Natural killer cell (primary cell): Measurements from ENCODE around the gene PLEKHA6. TPM values are rescaled to one million over a fixed set of nuclear protein-coding genes. Genes with fewer than 3 reads are reported as not detected.
"Not testable (repeated sequence)": the region's sequence is repeated elsewhere in the genome, so short reads cannot be mapped to it uniquely, and the experiment has no call there.

Source experiments
- ATAC-seq, 3 donors: fragments of 150-1000 bp in 2 of 3; fragments of 200-7000 bp in 1 of 3; cut with Tn5 transposase; 1 replicate in 1 of 3; 2 replicates in 2 of 3; pipeline ENCODE4 v1.10.0; 2021; ENCODE audit warnings: mild to moderate bottlenecking in 2 of 3, moderate library complexity in 2 of 3
- DNase-seq, 2 donors: peaks; one replicate each; pipeline versions ENCODE4 v3.0.0 to v3.0.0-alpha.2; 2013 to 2021; ENCODE audit warnings: mixed read lengths in 1 of 2
- H3K27ac ChIP-seq: one replicate; pipeline ENCODE4 v1.5.1; 2013; ENCODE audit warnings: mild to moderate bottlenecking, low read length
- H3K27me3 ChIP-seq: one replicate; pipeline ENCODE4 v1.6.1; 2013; ENCODE audit warnings: low read length; ENCODE audit not compliant: control insufficient read depth, insufficient read depth
- H3K36me3 ChIP-seq: one replicate; pipeline ENCODE4 v1.6.1; 2013; ENCODE audit warnings: low read length; ENCODE audit not compliant: control insufficient read depth, insufficient read depth
- H3K4me1 ChIP-seq: one replicate; pipeline ENCODE4 v1.6.1; 2013; ENCODE audit warnings: low read length; ENCODE audit not compliant: control insufficient read depth, insufficient read depth
- H3K4me3 ChIP-seq: one replicate; pipeline ENCODE4 v1.5.1; 2013; ENCODE audit warnings: low read length
- H3K9me3 ChIP-seq: one replicate; pipeline ENCODE4 v1.6.1; 2013; ENCODE audit warnings: low read length; ENCODE audit not compliant: control insufficient read depth, insufficient read depth
- H3K27ac Mint-ChIP-seq, 2 donors: one replicate each; pipeline ENCODE4 v1.8.0; 2022; ENCODE audit warnings: mild to moderate bottlenecking in 2 of 2, mixed read lengths in 2 of 2, moderate library complexity in 1 of 2
- H3K27me3 Mint-ChIP-seq, 2 donors: one replicate each; pipeline ENCODE4 v1.8.0; 2022; ENCODE audit warnings: low read depth in 2 of 2, mixed read lengths in 2 of 2
- H3K36me3 Mint-ChIP-seq: one replicate; pipeline ENCODE4 v1.8.0; 2022; ENCODE audit warnings: mixed read lengths
- H3K4me1 Mint-ChIP-seq, 2 donors: one replicate each; pipeline ENCODE4 v1.8.0; 2022; ENCODE audit warnings: mixed read lengths in 2 of 2
- H3K4me3 Mint-ChIP-seq: one replicate; pipeline ENCODE4 v1.8.0; 2022; ENCODE audit warnings: mild to moderate bottlenecking, moderate library complexity, mixed read lengths
- H3K9me3 Mint-ChIP-seq, 2 donors: one replicate each; pipeline ENCODE4 v1.8.0; 2022; ENCODE audit warnings: mixed read lengths in 2 of 2
- CTCF ChIP-seq: fragments of 200-600 bp; IDR thresholded peaks from one replicate; pipeline ENCODE4 v1.8.0; 2022; ENCODE audit warnings: antibody characterized with exemption
- WGBS: methylation state at CpG from one replicate; pipeline ENCODE4 v1.1.7; 2013; ENCODE audit warnings: missing lambda C conversion rate; ENCODE audit not compliant: insufficient coverage; 5-methylcytosine and 5-hydroxymethylcytosine counted together
- intact Hi-C: fragments of 100-400 bp; cut with micrococcal nuclease; formaldehyde crosslinking; loops from one replicate; pipeline ENCODE4 v1.14.2; 2022
- total RNA-seq, 4 donors: library from RNA; stranded (reverse); fragments of 120-200 nt in 1 of 4; gene quantifications; one replicate each; pipeline versions ENCODE4 v1.2.3 to v1.2.4, GENCODE V29; 2013 to 2022

PLEKHA6 gene
- total RNA-seq, 3 donors from 2014 or later (not counting 1 experiment from before 2014, with no cell fraction given), result 0.10 to 0.43 (median 0.16) TPM

- no peak for ATAC-seq
- H3K27me3 ChIP-seq, result no peaks in the 10 kb centered on the region
- Mint-ChIP-seq H3K4me3 (no peak overlapping the region), H3K27me3 (peaks cover 0 to 7% of the 10 kb centered on the region in 2 donors), H3K36me3 (no peaks in the 10 kb centered on the region), H3K27ac (no peak overlapping the region), H3K4me1 (no peaks in the 10 kb centered on the region), H3K9me3 (no peaks in the 10 kb centered on the region)
- no peaks in the 10 kb centered on the region for H3K9me3 ChIP-seq
- no peak overlapping the region for H3K27ac ChIP-seq
- intact Hi-C loops, result no loop called here
- no peaks in the 10 kb centered on the region for H3K4me1 ChIP-seq
- DNase-seq, result no peak
- TF ChIP-seq CTCF, result no peak
- WGBS, result 75% methylated on average over 1 of the region's 1 CpG
- H3K36me3 ChIP-seq, result no peaks in the 10 kb centered on the region
- no peak overlapping the region for H3K4me3 ChIP-seq
These were observed 119.5 kb downstream of the PLEKHA6 start for GRCh38 chr1:204240233-204240632.

GRCh38 chr1:204239401-204239800, 120.3 kb downstream of the PLEKHA6 start:
- H3K27me3 Mint-ChIP-seq, H3K36me3 Mint-ChIP-seq, H3K27me3 ChIP-seq, ATAC-seq, H3K27ac ChIP-seq, H3K27ac Mint-ChIP-seq, H3K4me3 Mint-ChIP-seq, DNase-seq, H3K4me1 Mint-ChIP-seq, intact Hi-C loops, H3K4me3 ChIP-seq, H3K36me3 ChIP-seq, H3K9me3 ChIP-seq, H3K4me1 ChIP-seq, H3K9me3 Mint-ChIP-seq: not testable (repeated sequence)
- WGBS, result 87% methylated on average over 3 of the region's 3 CpGs

GRCh38 chr1:204238520-204238919, 121.2 kb downstream of the PLEKHA6 start:
- H3K36me3 ChIP-seq, H3K4me1 Mint-ChIP-seq, H3K27ac ChIP-seq, ATAC-seq, H3K27me3 Mint-ChIP-seq, H3K9me3 Mint-ChIP-seq, intact Hi-C loops, H3K27ac Mint-ChIP-seq, H3K4me3 ChIP-seq, DNase-seq, H3K4me3 Mint-ChIP-seq, H3K27me3 ChIP-seq, H3K36me3 Mint-ChIP-seq, H3K9me3 ChIP-seq, H3K4me1 ChIP-seq: not testable (repeated sequence)
- 72% methylated on average over 2 of the region's 2 CpGs for WGBS

- ATAC-seq, H3K27ac ChIP-seq: not testable (repeated sequence)
These were observed 122.2 kb downstream of the PLEKHA6 start for GRCh38 chr1:204237515-204237914.

GRCh38 chr1:204232526-204232925, 127.2 kb downstream of the PLEKHA6 start:
- intact Hi-C loops, result no loop called here

More at GRCh38 chr1:204237515-204237914, 122.2 kb downstream of the PLEKHA6 start:
- H3K27me3 ChIP-seq, H3K4me3 Mint-ChIP-seq, intact Hi-C loops, H3K4me3 ChIP-seq, H3K27ac Mint-ChIP-seq, H3K4me1 Mint-ChIP-seq, H3K9me3 Mint-ChIP-seq, DNase-seq, H3K36me3 Mint-ChIP-seq, H3K36me3 ChIP-seq, H3K9me3 ChIP-seq, H3K4me1 ChIP-seq, H3K27me3 Mint-ChIP-seq: not testable (repeated sequence)
- WGBS, result 96% methylated on average over 1 of the region's 1 CpG

More at GRCh38 chr1:204232526-204232925, 127.2 kb downstream of the PLEKHA6 start:
- no peaks in the 10 kb centered on the region for H3K9me3 ChIP-seq
- DNase-seq, result no peak
- H3K4me1 Mint-ChIP-seq, result no peaks in the 10 kb centered on the region
- no peak overlapping the region for H3K4me3 Mint-ChIP-seq
- H3K27ac Mint-ChIP-seq, result no peak overlapping the region
- TF ChIP-seq CTCF, result no peak
- H3K27ac ChIP-seq, result no peak overlapping the region
- no peak for ATAC-seq
- H3K27me3 Mint-ChIP-seq, result peaks cover 0 to 7% of the 10 kb centered on the region in 2 donors
- no peaks in the 10 kb centered on the region for H3K27me3 ChIP-seq
- H3K9me3 Mint-ChIP-seq, result no peaks in the 10 kb centered on the region
- H3K36me3 ChIP-seq, result no peaks in the 10 kb centered on the region
- no peaks in the 10 kb centered on the region for H3K36me3 Mint-ChIP-seq
- no peak overlapping the region for H3K4me3 ChIP-seq
- no peaks in the 10 kb centered on the region for H3K4me1 ChIP-seq
